Caki2 (cell line): ENCODE data around the gene SLC25A19. TPM values are rescaled to one million over a fixed set of nuclear protein-coding genes. Genes with fewer than 3 reads are reported as not detected.

Experiments
- DNase-seq: peaks from one replicate; pipeline ENCODE4 v3.0.0-alpha.2; 2015; ENCODE audit warnings: low read depth
- in situ Hi-C: cut with HindIII; loops from 2 replicates; pipeline ENCODE4 v1.10.0; 2016; ENCODE audit warnings: low sequenced_read_pairs, low pct_unique_long_range_greater_than_20kb, mixed read lengths
- total RNA-seq: library from RNA; depleted of rRNA; stranded (reverse); fragments of >200 nt; shearing (Covaris generic); gene quantifications from 2 replicates; pipeline ENCODE4 v1.2.3, GENCODE V29; 2014; ENCODE audit warnings: low replicate concordance

SLC25A19 gene
- total RNA-seq, 1 experiment from 2014 or later, result 16.5 TPM

DNA sequence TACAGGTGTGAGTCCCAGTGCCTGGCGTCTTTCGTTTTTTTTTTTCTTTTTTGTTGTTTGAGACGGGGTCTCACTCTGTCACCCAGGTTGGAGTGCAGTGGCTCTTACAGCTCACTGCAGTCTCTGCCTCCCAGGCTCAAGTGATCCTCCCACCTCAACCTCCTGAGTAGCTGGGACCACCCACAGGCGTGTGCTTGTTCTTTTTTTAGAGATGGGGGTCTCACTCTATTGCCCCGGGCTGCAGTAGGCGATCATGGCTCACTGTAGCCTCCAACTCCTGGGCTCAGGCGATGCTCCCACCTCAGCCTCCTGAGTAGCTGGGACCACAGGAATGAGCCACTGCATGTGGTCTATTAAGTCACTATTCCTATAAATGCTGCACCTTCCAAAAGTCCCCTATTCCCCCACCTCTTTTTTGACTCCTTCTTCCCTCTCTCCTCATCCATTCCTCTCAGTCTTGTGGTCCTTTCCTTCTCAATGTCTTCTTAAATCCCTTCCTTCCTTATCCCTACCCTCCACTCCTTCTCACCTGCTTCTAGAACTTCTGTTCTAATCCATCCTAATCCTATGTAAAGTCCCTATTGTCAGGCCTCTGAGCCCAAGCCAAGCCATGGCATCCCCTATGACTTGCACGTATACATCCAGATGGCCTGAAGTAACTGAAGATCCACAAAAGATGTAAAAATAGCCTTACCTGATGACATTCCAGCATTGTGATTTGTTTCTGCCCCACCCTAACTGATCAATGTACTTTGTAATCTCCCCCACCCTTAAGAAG, 37.0 kb downstream of the SLC25A19 start:
- DNase-seq, result no peak
- in situ Hi-C loops, result no loop called here

DNA sequence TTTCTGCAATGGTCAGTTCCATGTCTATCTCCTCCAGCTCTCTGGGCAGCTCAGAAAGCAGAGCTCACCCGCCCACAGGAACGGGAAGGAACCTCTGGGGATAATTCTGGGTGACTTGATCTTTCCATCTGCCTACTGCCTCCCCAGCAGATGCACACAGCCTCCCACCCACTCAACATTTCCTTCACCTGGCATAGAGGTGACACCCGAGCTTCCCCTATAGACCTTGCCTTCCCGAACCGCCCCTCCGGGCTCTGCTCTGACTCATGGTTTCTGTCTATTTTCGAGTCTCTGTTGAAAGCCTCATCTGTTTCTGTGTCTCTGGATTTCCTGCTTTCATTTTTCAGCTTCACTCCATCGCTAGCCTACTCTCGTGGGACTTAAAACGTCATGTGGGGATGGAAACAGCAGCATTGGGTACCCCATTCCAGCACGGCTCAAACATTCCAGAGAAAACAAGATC, 39.2 kb downstream of the SLC25A19 start:
- in situ Hi-C loops, result no loop called here
- DNase-seq, result no peak

DNA sequence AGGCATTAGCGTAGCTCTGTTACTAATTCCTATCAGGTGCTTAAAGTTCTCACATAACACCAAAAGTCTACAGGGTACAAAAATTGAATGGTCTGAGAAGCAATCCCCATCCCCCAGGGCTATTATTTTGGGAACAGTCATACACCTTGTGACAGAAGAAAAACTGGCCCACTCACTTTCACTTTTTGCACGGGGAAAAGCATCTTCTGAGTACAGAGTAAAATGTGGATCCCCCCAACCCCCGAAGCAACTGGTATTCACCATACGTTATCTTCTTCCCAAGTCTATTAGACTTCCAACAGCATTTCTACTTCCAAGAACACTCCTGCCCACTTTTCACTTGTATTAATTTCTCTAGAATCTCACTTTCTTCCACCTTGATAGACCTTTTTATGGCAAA, 39.7 kb downstream of the SLC25A19 start:
- in situ Hi-C loops, result no loop called here
- DNase-seq, result no peak

DNA sequence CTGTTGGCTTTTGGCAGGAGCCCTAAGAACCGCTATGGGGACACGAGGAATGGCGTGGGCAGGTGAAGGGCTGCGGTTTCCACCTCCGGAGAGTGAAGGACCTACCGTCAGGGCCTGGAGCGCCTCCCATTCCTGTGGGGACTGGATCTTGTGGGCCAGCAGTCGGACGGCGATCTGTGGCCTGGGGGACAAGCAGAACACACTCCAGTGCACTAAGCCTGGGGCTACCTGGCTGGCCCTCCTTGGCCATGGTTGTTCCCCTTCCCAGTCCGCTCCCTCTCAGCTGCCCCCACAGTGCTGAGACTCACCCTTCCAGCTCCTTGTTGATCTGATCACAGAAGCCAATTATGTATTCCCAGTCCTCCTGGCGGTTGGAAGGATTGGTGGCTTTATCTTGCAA, 42.8 kb downstream of the SLC25A19 start:
- DNase-seq, result no peak
- in situ Hi-C loops, result no loop called here

DNA sequence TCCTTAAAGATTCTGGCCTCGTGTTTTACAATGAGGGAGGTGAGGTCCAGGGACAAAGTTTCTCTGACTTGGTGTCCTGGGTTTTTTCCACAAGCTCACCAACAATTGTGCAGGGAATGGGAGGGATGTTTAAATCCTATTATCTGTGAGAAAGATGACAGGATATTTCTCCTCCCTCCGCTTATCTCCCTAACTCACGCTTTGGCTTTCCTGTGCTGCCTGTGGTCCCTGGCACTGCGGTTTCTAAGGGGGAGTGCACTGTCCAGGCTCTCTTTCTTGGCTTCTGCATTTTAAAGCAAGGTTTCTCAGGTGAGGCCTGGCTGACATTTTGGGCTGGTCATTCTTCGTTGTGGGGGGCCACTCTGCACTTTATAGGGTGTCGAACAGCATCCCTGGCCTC, 44.2 kb downstream of the SLC25A19 start:
- in situ Hi-C loops, result no loop called here
- no peak for DNase-seq

DNA sequence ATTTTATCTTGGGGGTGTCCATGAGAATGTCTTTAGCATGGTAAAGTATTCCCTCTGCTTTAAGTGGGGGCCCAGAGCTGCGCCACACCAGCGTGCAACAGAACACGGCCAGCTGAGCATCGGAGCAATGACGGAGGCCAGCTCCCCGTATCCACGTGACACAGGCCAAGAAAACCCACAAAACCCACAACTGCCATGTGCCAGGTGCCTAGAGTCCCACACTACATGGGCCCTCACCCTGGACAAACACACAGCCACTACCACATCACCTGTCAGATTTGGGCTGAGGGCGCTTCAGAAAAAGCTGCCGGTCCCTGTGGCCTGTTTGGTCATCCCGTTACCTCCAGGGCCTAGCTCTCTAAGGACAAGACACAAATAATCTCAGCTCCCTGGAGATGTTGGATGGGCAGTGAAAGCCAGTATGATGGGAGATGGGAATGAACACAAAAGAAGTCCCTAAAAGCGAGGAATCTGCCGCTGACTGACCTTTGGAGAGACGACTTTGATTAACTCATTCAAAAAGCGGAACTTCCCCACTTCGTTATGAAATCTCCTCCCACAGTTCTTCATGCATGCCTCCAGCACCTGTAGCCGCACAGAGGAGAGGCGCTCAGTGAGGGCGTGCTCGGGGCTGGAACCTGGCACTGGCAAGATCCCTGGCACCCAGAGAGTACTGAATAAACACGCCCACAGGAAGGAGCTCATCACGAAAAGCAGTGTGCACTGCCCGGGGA, 44.9 kb downstream of the SLC25A19 start:
- DNase-seq, result no peak
- in situ Hi-C loops, result no loop called here

DNA sequence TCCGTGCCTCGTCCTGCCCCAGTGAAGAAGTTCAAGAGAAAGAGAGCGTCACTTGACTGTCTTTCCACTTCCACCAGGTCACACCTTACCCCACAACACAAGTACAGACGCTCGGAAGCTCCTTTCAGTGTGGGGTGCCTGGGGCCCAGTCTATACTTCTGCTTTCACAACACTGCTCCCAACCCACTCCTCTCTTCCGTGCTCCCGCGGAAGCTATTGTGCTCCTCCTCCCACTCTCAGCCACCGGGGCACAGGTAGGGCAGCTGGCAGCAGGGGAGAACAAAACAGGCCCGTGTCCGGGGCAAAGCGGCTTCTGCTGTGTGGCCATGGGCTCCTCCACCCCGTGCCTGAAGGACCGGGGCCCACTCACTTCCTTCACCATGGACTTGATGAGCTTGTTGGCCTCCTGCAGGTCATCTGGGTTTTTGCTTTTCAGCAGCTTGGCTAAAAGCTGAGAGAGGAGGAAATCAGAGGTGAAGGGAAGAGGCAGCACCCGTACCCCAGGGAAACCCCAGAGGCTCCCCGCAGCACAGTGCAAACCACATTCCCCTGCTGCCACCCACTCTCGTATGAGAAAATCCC, 46.7 kb downstream of the SLC25A19 start:
- in situ Hi-C loops, result no loop called here
- no peak for DNase-seq

DNA sequence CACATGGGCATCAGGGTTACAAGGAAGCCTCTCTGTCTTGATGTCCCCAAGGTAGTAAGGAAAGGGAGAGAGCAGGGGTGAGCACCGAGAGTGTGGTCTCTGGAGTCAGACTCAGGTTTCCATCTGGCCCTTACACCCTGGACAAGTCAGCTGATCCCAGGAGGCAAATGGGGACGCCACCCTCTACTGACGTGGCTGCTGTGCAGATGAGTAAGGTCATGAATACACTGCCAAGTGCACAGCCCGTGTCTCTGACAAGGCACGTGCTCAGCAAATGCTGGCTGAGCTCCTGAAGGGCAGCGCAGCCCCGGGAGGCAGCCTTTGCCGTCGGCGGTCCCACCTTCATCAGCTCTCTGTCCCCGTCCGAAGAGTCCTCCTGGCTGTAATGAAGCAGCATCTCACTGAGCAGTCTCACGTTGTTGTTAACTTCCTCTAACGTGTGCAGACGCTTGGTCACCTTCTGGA, 47.2 kb downstream of the SLC25A19 start:
- DNase-seq, result no peak
- in situ Hi-C loops, result no loop called here

DNA sequence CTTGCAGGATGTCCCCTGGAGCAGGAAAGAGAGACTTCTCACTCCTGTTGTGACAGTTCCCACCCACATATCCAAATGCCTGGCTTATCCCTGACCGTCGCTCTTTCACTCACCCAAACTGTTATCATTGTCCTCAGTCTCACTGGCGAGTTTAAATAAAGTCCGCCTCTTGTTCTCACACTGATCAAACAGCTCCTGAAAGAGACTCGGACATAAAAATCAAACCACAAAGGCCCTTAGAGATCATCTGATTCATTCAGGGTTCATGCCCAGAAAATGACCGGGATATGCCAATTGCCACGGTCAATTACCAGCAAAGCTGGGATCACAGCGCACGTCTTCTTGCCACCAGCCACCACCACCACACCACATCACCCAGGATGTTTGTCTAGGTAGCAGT, 47.7 kb downstream of the SLC25A19 start:
- in situ Hi-C loops, result no loop called here
- DNase-seq, result no peak

DNA sequence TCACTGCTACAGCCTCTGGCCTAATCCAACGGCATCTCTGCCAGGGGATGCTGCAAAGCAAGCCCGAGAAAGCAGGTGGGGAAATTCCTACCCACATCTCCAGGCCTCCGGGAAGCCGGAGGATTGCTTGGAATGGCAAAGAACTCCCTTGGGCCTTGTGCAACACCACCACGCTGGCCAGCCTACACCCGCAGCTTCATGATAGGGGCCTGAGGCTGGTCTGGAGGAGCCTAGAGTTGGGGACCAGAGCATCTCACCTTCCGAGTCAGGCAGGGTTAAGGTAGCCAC, 48.1 kb downstream of the SLC25A19 start:
- no peak for DNase-seq
- in situ Hi-C loops, result no loop called here

DNA sequence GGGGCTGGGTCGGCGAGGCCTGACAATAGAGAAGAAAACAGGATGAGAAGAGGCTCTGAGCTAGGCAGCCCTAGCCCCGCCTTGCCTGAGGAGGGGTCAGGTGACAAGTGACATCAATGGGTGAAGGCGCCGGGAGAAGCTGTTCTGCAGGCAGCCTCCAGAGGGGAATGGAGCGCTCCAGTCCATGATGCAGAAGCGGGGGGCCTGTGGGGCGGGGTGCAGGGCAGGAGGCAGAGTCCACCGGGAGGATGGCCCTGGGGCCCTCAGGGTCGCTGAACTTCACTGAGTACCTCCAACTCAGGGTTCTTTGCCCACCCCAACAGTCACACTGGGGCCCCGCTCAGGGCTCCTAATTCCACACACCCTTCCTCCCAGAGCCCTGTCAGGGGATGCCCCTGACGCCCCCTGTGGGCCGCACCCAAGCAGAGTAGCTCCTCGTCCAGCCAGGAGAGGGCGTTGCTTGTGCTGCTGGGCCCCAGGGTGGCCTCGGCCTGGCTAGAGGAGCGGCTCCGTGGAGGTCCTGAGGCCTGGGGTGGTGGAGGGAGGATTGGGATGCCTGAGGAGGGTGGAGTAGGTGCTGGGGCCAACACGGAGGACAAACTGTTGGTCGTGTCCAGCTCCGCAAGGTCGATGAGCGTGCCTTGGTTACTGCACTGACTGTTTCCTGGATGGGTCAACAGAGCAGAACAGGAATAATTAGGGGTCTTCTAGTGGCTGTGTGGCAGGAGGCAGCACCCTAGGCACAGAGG, 48.7 kb downstream of the SLC25A19 start:
- DNase-seq, result peak; percentile 31
- in situ Hi-C loops, result no loop called here

DNA sequence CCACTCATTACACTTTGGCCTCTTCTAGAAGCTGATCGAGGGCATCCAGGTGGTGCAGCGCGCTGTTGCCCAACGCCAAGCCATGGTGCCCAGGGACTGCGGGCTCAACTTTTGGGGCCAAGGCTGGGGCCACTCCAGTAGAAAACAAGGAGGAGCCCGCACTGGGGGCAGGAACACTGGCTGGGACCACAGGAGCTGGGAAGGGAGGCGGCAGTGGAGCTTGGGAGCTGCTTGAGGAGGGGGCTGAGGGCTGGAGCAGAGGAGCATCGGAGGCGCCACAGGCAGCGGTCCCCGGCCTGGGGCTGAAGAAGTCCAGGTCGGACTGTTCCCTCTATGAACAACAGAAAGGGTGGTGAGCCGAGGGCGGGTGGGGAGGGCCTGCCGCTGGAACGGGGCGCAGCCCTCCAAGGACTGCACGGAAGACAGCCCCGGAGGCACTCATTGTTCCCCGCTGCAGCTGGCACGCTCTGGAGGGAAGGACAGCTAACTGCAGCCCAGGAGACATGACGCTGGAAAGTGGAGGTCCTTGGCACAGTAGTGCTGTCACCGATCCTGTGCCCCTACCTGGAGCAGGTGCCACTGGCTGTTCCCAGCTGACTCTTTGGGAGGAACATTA, 49.3 kb downstream of the SLC25A19 start:
- DNase-seq, result no peak
- in situ Hi-C loops, result no loop called here

DNA sequence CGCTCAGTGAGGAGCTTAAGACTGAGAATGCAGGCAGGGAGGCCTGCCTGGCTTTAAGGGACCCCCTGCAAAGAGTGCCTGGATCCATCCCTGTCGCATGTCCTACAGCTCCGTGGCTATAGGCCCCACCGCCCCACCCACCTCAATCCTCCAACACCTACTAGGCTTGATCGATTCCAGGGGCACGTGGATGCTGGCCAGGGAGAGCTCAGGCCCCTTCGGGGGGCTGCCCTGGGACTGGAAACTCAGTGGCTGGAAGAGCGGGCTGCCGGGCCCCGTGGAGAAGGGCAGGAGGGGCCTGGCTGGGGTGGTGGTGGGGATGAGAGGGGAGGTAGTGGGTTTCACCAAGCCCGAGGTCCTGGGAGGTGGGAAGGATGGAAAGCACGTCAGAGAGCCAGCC, 50.0 kb downstream of the SLC25A19 start:
- no peak for DNase-seq
- in situ Hi-C loops, result no loop called here

DNA sequence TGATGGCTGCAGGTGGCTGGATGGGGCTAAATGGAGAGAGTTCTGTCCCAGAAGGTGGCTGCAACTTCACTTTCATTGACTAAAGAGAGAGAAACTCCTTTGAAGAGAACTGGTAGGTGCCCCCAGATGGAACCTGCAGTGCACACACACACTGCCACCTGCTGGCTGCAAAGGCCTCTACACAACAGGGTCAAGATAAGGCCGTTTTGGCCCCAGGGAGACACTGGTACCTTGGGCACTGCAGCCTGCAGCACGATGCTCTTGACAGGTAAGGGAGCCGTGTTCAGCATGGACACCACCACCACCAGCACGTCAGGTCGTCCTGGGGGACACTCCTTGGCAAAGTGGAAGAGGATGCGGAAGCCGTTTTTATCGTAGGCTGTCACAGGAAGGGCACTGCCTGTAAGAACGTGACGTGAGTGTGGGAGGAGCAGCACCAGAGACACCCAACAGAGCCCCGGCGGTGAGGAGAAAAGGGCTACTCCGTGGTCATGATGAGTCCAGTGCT, 50.5 kb downstream of the SLC25A19 start:
- DNase-seq, result peak; percentile 56
- in situ Hi-C loops, result no loop called here

DNA sequence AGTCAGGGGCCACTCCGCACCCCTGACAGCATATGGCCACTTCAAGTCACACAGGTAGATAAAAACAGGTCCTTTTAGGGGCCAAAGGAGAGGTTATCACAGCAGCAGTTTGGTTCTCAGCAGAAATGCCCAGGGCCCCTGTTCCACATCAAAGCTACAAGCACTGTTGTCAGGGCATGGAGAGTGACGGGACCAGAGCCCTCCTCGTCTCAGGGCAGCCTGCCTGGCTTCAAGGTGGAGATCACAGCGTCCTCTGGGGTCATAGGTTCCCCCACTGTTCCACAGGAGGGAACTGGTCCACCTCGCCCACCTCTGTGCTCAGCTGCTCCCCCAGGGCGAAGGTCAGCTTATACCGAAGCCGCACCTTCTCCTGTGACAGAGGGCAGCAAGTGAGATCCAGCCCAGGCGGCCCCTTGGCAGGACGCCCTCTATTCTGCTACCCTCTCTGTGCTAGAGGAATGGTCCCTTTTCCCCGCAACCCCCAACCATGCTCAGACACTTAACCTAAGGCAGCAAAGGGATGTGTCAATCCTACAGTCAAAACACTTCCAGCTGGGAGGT, 51.1 kb downstream of the SLC25A19 start:
- in situ Hi-C loops, result no loop called here
- no peak for DNase-seq

DNA sequence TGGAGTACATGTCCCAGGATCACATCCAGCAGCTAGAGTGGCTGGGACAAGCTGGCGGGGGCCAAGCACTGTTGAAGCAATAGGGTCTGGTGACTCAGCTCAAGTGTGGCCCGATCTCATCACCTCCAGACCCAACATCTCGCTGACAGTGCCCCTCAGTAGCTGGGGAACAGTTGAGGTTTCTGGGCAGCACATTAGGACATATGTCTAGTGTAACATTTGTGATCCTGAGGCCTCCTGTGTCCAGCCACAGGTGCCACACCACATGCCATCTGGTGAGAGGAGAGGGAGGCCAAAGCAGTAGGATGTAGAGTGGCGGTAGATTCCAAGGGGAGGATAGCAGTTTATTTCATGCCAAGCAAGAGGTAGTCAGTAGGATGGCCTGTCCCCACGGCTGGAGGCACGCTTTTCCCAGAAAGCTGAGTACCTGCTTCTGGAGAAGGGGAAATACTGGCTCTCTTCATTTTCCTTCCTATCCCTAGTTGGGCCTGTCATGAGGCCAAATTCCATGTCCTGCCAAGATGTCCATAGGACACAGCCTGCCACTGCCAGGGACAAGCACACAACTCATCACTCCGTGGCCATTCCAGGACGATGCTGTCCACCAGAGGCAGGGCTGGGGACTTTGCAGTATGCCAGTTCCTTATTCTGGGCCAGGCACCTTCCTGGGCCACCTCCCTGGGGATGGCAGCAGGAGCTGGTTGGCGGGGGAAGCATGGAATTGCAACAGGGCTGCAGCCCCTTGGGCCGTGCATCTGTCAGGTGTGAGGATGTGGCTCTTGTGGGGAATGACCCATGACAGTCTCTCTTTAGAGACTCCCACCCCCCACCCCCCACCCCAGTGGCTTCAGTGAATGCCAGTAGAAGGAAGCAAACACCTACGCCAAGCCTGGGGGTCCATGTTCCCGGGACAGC, 51.9 kb downstream of the SLC25A19 start:
- no peak for DNase-seq
- in situ Hi-C loops, result no loop called here

DNA sequence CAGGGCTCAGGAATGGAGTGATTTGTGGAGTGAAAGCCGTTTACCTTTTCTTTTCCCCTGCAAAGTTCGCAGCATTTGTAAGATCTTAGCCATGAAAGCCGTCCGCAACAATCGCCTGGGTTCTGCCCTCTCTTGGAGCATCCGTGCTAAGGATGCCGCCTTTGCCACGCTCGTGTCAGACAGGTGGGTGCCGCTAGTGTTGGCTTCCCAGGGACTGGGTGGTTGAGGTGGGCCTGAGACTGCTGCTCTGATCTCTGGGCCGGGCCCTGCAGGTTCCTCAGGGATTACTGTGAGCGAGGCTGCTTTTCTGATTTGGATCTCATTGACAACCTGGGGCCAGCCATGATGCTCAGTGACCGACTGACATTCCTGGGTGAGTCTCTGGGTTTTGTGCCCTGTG, 56.4 kb downstream of the SLC25A19 start:
- in situ Hi-C loops, result no loop called here
- no peak for DNase-seq
